Measurements from ENCODE around the gene SIK3. TPM values are rescaled to one million over a fixed set of nuclear protein-coding genes. Genes with fewer than 3 reads are reported as not detected.

The SIK3 gene
- total RNA-seq, 1 experiment from 2014 or later: 14.5 TPM

- ChIA-PET POLR2A (ENCODE audit: unreplicated experiment) (no interaction called here), CTCF (no interaction called here)
- Histone ChIP-seq H3K4me2 (ENCODE audit: low read length) (no peak overlapping the region), H3K4me1 (ENCODE audit: insufficient read depth, low read length) (no peaks in the 10 kb centered on the region), H2AFZ (ENCODE audit: low read length) (no peak overlapping the region), H4K20me1 (ENCODE audit: low read length) (no peaks in the 10 kb centered on the region), H3K9ac (ENCODE audit: low read length) (no peak overlapping the region), H3K36me3 (ENCODE audit: low read depth, low read length) (no peaks in the 10 kb centered on the region), H3K4me3 (ENCODE audit: low read length) (no peak overlapping the region), H3F3A (ENCODE audit: low read length, unreplicated experiment) (no peaks in the 10 kb centered on the region), H3K27ac (ENCODE audit: low read length) (no peak overlapping the region), H3K9me2 (replicated peaks; ENCODE audit: low read length) (no peaks in the 10 kb centered on the region), H3K79me2 (ENCODE audit: low read length) (no peaks in the 10 kb centered on the region), H3K27me3 (ENCODE audit: low read length) (no peaks in the 10 kb centered on the region), H3K9me3 (ENCODE audit: low read length) (no peaks in the 10 kb centered on the region)
- TF ChIP-seq EZH2 (IDR thresholded peaks at IDR 0.05; ENCODE audit: low read length, unreplicated experiment) (no peak), EZH2phosphoT487 (IDR thresholded peaks at IDR 0.05; ENCODE audit: borderline replicate concordance, low read length) (no peak)
- TF ChIP-seq, protein P1, sequence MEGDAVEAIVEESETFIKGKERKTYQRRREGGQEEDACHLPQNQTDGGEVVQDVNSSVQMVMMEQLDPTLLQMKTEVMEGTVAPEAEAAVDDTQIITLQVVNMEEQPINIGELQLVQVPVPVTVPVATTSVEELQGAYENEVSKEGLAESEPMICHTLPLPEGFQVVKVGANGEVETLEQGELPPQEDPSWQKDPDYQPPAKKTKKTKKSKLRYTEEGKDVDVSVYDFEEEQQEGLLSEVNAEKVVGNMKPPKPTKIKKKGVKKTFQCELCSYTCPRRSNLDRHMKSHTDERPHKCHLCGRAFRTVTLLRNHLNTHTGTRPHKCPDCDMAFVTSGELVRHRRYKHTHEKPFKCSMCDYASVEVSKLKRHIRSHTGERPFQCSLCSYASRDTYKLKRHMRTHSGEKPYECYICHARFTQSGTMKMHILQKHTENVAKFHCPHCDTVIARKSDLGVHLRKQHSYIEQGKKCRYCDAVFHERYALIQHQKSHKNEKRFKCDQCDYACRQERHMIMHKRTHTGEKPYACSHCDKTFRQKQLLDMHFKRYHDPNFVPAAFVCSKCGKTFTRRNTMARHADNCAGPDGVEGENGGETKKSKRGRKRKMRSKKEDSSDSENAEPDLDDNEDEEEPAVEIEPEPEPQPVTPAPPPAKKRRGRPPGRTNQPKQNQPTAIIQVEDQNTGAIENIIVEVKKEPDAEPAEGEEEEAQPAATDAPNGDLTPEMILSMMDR (conservative IDR thresholded peaks at IDR 0.05; ENCODE audit: low read depth, low read length): no peak
- intact Hi-C loops (cut with micrococcal nuclease): no loop called here
- ATAC-seq (no peak), DNase-seq (no peak)
- BruUV-seq (replicated peaks): no TSS peak
Measured at GRCh38 chr11:117126223-117126965, 28.2 kb upstream of the SIK3 start.

DNA sequence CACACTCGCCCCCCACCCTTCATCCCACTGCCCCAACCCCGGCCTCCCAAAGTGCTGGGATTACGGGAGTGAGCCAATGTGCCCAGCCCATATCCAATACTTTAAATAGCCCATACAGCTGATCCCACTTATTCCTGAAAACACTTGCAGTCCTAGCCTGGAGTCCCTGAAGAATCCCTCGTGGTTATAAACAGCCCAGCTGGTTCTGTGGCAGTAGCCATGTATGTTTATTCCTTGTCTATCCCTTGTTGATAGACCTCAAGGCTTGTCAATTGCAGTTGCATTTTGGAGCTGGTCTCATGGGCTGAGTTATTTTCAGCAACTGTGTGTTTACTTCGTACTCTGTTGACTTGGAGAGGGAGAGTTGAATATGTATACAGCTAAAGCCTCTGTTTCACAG, 24.3 kb upstream of the SIK3 start:
- H2AFZ ChIP-seq (ENCODE audit: low read length): no peak overlapping the region
- intact Hi-C loops (cut with micrococcal nuclease): no loop called here
- CTCF ChIA-PET: no interaction called here
- no peak overlapping the region for H3K27ac ChIP-seq (ENCODE audit: low read length)
- ATAC-seq (no peak), DNase-seq (no peak)
- BruUV-seq (replicated peaks): no TSS peak
- H3K27me3 ChIP-seq (ENCODE audit: low read length): no peaks in the 10 kb centered on the region
- H3K4me2 ChIP-seq (ENCODE audit: low read length): no peak overlapping the region
- no peaks in the 10 kb centered on the region for H3K4me1 ChIP-seq (ENCODE audit: insufficient read depth, low read length)
- no peak overlapping the region for H3K9ac ChIP-seq (ENCODE audit: low read length)
- H3K9me3 ChIP-seq (ENCODE audit: low read length): no peaks in the 10 kb centered on the region
- H3F3A ChIP-seq (ENCODE audit: low read length, unreplicated experiment): no peaks in the 10 kb centered on the region
- POLR2A ChIA-PET (ENCODE audit: unreplicated experiment): no interaction called here
- H3K79me2 ChIP-seq (ENCODE audit: low read length): no peaks in the 10 kb centered on the region
- TF ChIP-seq, protein P1 (conservative IDR thresholded peaks at IDR 0.05; ENCODE audit: low read depth, low read length): no peak
- TF ChIP-seq EZH2 (IDR thresholded peaks at IDR 0.05; ENCODE audit: low read length, unreplicated experiment) (no peak), EZH2phosphoT487 (IDR thresholded peaks at IDR 0.05; ENCODE audit: borderline replicate concordance, low read length) (no peak)
- H4K20me1 ChIP-seq (ENCODE audit: low read length): no peaks in the 10 kb centered on the region
- no peaks in the 10 kb centered on the region for H3K9me2 ChIP-seq (replicated peaks; ENCODE audit: low read length)
- H3K4me3 ChIP-seq (ENCODE audit: low read length): no peak overlapping the region
- no peaks in the 10 kb centered on the region for H3K36me3 ChIP-seq (ENCODE audit: low read depth, low read length)

GRCh38 chr11:117121176-117121575, 22.9 kb upstream of the SIK3 start:
- no peaks in the 10 kb centered on the region for H3K27me3 ChIP-seq (ENCODE audit: low read length)
- H3K4me2 ChIP-seq (ENCODE audit: low read length): no peak overlapping the region
- BruUV-seq (replicated peaks): no TSS peak
- H3K4me1 ChIP-seq (ENCODE audit: insufficient read depth, low read length): no peaks in the 10 kb centered on the region
- H4K20me1 ChIP-seq (ENCODE audit: low read length): no peaks in the 10 kb centered on the region
- H3K9ac ChIP-seq (ENCODE audit: low read length): no peak overlapping the region
- H3K36me3 ChIP-seq (ENCODE audit: low read depth, low read length): no peaks in the 10 kb centered on the region
- H3K79me2 ChIP-seq (ENCODE audit: low read length): no peaks in the 10 kb centered on the region
- H3K4me3 ChIP-seq (ENCODE audit: low read length): no peak overlapping the region
- no peaks in the 10 kb centered on the region for H3F3A ChIP-seq (ENCODE audit: low read length, unreplicated experiment)
- ChIA-PET CTCF (no interaction called here), POLR2A (ENCODE audit: unreplicated experiment) (no interaction called here)
- H3K9me3 ChIP-seq (ENCODE audit: low read length): no peaks in the 10 kb centered on the region
- H3K27ac ChIP-seq (ENCODE audit: low read length): no peak overlapping the region
- DNase-seq (no peak), ATAC-seq (no peak)
- intact Hi-C loops (cut with micrococcal nuclease): no loop called here
- no peak overlapping the region for H2AFZ ChIP-seq (ENCODE audit: low read length)
- TF ChIP-seq, protein P1 (conservative IDR thresholded peaks at IDR 0.05; ENCODE audit: low read depth, low read length): no peak
- TF ChIP-seq EZH2 (IDR thresholded peaks at IDR 0.05; ENCODE audit: low read length, unreplicated experiment) (no peak), EZH2phosphoT487 (IDR thresholded peaks at IDR 0.05; ENCODE audit: borderline replicate concordance, low read length) (no peak)
- H3K9me2 ChIP-seq (replicated peaks; ENCODE audit: low read length): no peaks in the 10 kb centered on the region
